Left lobe of liver (tissue), 2 donors: ENCODE measurements around the gene LIPA. TPM values are rescaled to one million over a fixed set of nuclear protein-coding genes. Genes with fewer than 3 reads are reported as not detected.
"Not testable (repeated sequence)": the region's sequence is repeated elsewhere in the genome, so short reads cannot be mapped to it uniquely, and the experiment has no call there.

Experiments
- ATAC-seq: fragments of 200-7000 bp; cut with Tn5 transposase; one replicate; pipeline ENCODE4 v1.9.1; 2020; ENCODE audit warnings: mild to moderate bottlenecking, moderate library complexity
- DNase-seq: peaks from one replicate; pipeline ENCODE4 v3.0.0-alpha.2; 2020; ENCODE audit warnings: low spot score
- total RNA-seq: library from RNA; stranded (reverse); gene quantifications from one replicate; pipeline ENCODE4 v1.2.1, GENCODE V29; 2021
- donor health status: DM: no; HTN: no; CAD: no; lungs with moderate emphysema.
- donor health status: DM: no; HTN: yes; CAD: no.

LIPA gene
- 53.8 TPM for total RNA-seq

GRCh38 chr10:89251409-89252224 is at the start of gene LIPA:
Gene LIPA (minus strand): TSS chr10:89251775. CDS start chr10:89247648, 4,127 bp downstream.
- ATAC-seq, result peak; percentile 97
- DNase-seq, result peak; percentile 98

DNA sequence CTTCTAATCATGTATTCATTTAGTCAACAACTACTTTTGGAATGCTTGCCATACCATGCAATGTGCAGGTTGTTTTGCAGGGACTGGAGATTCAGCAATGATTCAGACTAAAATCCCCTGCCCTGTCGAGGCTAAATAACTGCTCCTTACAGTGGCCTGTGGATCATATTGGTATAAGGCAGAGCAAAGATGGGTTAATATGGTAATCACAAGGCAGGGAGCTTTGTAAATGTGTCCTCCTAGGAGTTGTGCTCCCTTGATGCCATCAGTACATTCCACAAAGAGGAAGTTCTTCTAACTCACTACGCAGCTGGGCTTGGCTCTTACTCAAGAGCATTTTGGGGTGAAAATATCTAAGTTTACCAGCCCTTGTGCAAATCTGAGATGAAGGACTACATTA is 49.7 kb upstream of the LIPA start:
- ATAC-seq (peak; percentile 60), DNase-seq (no peak)

DNA sequence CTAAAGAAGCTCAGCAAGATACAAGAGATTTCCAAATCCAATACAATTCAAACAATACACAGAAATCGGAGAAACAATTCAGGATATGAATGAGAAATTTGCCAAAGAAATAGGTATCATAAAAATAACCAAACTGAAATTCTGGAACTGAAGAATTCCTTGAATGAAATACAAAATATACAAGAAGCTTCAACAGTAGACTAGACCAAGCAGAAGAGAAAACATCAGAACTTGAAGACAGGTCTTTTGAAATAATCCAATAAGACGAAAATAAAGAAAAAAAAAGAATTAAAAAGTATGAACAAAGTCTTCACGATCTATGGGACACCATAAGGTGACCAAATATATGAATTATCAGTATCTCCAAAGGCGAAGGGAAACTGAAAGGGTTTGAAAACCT is 47.5 kb upstream of the LIPA start:
- DNase-seq, result no peak
- ATAC-seq, result no peak

- DNase-seq (no peak), ATAC-seq (no peak)
Measured at GRCh38 chr10:89297791-89298190, 46.2 kb upstream of the LIPA start.

DNA sequence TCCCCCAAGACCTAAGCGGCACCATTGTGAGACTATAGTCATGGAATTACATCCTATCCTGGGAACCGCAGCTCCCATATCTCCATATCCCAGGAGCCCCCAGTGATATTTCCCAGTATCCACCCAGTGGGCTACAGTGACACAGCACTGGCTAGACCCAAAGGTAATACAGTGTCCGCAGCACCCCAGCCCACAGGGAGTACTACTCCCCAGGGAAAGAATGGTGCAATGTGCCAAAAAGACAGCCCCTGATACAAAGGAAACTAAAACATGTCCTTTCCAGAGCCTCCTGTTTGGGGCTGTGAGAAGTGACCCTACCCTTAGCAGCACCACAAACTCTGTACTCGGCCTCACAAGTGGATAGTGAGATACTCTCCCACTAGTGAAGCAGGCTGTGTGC is 45.8 kb upstream of the LIPA start:
- no peak for ATAC-seq
- DNase-seq, result no peak

GRCh38 chr10:89296220-89296648 is 44.7 kb upstream of the LIPA start:
- DNase-seq (no peak), ATAC-seq (peak; percentile 66)

- peak; percentile 49 for ATAC-seq
- DNase-seq, result no peak
Measured at GRCh38 chr10:89295597-89295996, 44.0 kb upstream of the LIPA start.

DNA sequence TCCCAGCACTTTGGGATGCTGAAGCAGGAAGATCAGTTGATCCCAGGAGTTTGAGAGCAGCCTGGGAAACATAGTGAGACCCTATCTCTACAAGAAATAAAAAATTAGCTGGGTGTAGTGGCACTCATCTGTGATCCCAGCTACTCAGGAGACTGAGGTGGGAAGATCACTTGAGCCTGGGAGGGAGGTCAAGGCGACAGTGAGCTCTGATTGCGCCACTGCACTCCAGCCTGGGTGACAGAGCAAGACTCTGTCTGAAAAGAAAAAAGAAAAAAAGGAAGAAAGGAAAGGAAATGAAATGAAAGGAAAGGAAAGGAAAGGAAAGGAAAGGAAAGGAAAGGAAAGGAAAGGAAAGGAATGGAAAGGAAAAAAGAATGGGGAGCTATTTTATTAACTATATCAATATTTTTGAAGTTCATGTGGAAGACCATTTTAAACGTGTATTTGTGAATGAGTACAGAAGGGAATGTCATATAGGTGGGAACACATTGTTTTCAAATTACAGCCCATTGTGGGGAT is 43.2 kb upstream of the LIPA start:
- DNase-seq (no peak), ATAC-seq (no peak)

- ATAC-seq, DNase-seq: not testable (repeated sequence)
Measured at GRCh38 chr10:89285303-89285702, 33.7 kb upstream of the LIPA start.

- not testable (repeated sequence) for DNase-seq, ATAC-seq
Measured at GRCh38 chr10:89284711-89285110, 33.1 kb upstream of the LIPA start.

DNA sequence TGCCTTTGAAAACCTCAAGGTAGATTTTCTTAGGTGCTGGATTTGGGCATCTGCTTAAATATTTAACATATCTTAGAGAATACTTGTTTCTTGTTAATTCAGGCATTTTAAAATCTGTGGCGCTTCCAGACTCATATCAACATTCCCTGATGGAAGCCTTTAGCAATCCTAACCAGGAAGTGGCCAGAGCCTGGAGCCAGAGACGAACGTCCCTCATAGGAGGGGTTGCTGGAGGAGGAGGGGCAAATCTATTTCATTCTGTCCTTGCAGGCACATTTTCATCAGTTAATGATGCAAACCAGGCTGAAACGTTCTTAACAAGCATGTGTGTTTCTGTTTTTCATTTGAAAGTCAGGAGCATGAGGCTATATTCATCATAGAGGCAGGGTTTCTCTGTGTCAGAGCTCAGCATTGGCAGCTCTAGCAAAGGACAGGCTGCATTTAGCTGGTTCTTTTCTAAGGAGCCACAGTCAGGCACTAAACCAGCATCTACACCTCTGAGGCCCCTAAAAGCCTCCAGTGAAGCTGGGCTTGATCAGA is 32.4 kb upstream of the LIPA start:
- ATAC-seq, result peak; percentile 79

GRCh38 chr10:89283025-89283935 is 31.7 kb upstream of the LIPA start:
- peak; percentile 36 for ATAC-seq
- no peak for DNase-seq

More for the DNA sequence above, 32.4 kb upstream of the LIPA start:
- no peak for DNase-seq

GRCh38 chr10:89281606-89282395 is 30.2 kb upstream of the LIPA start:
- ATAC-seq, result no peak
- no peak for DNase-seq

- DNase-seq, result no peak
- no peak for ATAC-seq
Measured at GRCh38 chr10:89280508-89280907, 28.9 kb upstream of the LIPA start.

DNA sequence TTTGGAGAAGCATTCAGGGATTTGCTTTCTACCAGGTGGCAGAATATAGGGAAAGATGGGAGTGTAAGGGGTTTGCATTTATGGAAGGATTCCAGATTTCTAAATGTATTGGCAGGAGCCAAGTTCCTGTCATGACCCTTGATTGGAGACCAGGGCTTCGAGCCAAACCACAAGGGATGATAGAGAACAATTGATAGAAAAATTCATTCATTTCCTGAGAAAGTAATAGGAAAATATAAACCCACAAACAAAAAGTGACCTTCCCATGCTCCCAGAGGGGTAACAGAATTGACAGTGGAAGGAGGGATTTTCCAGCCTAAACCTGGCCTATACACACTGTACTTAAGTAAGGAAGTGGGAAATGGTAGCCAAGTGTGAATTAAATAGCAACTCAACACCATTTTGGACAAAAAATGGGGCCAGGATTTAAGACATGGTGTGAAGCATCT is 27.9 kb upstream of the LIPA start:
- DNase-seq (no peak), ATAC-seq (peak; percentile 54)

DNA sequence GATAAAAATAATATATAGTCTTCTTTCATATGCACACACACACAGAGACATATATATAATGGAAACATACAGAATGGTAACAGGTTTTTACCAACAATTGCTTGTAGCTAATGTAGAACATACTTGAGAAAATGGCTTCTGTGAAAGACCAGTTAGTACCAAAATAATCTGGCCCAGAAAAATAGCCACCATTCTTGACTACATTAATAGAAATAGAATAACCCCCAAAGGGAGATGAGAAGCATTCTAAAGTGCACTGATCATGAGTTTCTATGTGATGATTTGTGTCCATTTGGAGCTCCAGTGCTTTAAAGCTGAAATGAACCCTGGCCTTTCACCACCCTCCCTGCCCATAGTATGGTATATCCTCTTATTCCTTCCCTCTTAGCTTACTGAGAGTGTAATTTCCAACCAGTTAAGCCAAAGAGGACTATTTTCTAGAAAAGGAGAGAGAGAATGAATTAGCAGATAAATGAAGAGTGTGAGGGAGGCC is 27.4 kb upstream of the LIPA start:
- DNase-seq (no peak), ATAC-seq (peak; percentile 6)

GRCh38 chr10:89278034-89278535 is 26.5 kb upstream of the LIPA start:
- no peak for DNase-seq
- ATAC-seq, result peak; percentile 83

DNA sequence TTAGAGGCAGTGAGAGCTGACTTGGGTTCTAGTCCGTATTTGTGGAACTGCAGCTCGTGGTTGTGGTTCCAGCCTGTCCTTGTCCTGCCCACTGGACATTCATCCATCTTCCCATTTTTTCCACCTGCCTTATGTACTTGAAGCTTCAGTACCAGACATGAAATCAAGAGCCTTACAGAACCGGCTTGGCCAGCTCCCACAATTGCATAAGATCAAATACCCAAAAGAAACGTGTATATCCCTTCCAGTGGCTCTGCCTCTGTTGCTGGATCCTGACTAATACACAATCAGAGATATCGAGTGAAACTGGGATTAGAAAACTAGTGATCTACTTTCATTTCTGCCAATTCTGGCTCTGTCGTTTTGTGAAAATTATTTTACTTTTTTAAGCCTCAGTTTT is 23.8 kb upstream of the LIPA start:
- no peak for DNase-seq
- ATAC-seq, result peak; percentile 33

DNA sequence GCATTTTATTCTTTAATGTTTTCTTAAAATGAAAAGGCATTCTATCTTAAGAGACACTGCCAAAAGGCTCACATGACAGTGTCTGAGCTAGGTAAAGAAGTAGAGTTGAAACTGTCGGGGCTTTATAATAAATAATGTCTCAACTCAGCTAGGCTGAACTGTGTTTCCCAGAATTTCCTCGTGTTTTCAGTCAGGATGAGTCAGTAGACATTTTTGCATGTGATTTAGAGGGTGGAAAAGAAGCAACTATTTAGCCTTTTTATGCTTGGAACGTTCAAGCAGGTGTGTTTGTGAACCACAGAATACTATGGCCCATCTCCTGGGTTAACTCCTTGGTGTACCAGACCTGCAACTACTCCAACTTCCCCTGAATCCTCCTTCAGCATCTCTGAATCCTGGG is 23.4 kb upstream of the LIPA start:
- no peak for DNase-seq
- no peak for ATAC-seq

DNA sequence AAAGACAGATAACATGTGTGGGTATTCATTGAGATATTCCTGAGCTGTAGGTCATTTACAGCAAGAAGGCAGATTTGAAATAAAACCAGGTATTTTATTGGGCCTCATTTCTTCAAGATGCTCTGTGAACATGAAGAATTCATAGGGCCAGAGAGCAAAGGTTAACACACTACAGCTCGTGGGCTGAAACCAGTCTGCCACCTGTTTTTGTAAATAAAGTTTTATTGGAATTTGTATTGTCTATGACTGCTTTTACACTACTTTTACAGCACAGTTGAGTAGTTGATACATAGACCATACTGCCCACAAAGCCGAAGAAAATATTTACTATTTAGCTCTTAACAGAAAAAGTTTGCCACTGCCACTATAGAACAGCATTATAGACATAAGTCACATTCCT is 22.1 kb upstream of the LIPA start:
- ATAC-seq, result no peak
- DNase-seq, result no peak
